ENCODE results near the gene NDUFV3.
A peak's percentile ranks its signal among the peaks of the same experiment; 100 is the strongest.
"Not testable (repeated sequence)": the region's sequence is repeated elsewhere in the genome, so short reads cannot be mapped to it uniquely, and the experiment has no call there.

NDUFV3 gene

DNA sequence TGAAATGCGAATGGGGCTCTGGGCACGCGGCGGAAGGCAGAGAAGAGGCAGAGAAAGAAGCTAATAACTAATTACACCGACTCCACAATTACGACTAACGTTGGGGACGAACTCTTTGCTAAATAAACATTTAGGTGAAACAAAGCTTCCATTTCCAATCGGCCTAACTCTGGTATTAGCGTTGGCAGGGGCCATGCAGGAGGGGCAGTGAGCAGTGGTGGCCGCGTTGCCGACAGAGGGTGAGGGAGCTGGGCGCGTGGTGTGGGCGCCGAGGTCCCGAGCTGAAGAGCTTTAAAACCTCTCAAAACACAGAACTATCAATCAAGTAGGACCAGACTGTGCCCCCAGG is 553 bp upstream of the NDUFV3 start:
- no peak for DNase-seq (ENCODE audit: low read depth in 2 of 2)

GRCh38 chr21:42900446-42900845 is 7.3 kb downstream of the NDUFV3 start:
- no peak for DNase-seq (ENCODE audit: low read depth in 2 of 2)

- DNase-seq (ENCODE audit: low read depth in 2 of 2): no peak
Measured at GRCh38 chr21:42903817-42904216, 10.7 kb downstream of the NDUFV3 start.

DNA sequence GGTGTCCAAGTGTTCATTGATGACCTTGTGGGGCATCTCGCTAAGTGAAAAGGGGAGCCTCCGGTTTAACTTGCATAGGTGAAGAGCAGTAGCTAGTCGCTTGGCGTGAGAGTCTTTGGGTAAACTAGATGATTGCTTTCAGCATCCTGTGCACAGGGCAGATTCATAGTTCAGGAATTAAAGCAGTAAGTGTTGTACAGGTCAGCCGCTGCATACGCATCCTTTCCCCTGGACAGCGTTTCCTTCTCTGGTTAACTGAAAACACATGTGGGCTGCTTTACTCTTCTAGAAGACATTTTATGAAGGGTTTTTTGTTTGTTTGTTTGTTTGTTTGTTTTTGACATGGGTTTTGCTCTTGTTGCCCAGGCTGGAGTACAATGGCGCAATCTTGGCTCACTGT is 12.1 kb downstream of the NDUFV3 start:
- no peak for DNase-seq (ENCODE audit: low read depth in 2 of 2)

DNA sequence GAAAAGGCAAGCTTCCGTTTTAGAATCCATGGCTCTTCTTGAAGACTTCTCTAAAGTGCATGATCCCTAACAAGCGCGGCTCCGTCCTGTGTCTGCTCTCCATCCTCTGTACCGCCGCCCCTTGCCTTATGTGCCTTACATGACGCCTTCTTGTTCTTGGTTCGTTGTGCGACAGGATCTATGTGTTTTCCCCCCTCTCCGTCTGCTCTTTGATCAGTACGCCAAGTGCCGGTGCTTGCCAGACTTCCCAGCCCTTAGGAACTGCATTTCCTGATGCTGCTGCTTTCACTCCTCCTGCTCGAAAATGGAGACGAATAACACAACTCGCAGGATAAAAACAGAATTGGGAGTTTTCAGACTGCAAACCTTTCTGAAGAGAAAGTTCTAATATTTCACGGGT is 13.1 kb downstream of the NDUFV3 start:
- DNase-seq (ENCODE audit: low read depth in 2 of 2): no peak

GRCh38 chr21:42908484-42908883 is 15.4 kb downstream of the NDUFV3 start:
- not testable (repeated sequence) for DNase-seq (ENCODE audit: low read depth in 2 of 2)

- not testable (repeated sequence) for DNase-seq (ENCODE audit: low read depth in 2 of 2)
Measured at GRCh38 chr21:42911920-42912319, 18.8 kb downstream of the NDUFV3 start.

GRCh38 chr21:42913476-42913875 is 20.4 kb downstream of the NDUFV3 start:
- no peak for DNase-seq (ENCODE audit: low read depth in 2 of 2)

DNA sequence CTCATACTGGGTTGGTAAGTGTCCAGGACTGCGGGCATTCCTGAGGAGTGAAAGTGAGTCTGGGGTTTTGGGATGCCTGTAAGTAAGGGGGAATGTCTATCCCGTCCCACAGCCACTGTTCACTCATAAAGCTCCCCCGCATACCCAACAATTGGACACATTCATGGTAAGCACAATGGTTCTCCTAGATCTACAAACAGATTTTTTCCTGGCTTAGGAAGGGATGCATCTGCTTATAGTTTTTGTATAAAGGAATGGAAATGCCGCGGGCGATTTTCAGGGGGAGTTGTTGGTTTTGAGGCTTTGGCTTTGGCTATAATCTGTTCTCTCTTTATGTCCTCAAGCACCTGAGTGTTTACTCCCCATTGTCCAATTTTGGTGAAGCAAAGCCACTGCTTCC is 25.2 kb downstream of the NDUFV3 start:
- no peak for DNase-seq (ENCODE audit: low read depth in 2 of 2)

DNA sequence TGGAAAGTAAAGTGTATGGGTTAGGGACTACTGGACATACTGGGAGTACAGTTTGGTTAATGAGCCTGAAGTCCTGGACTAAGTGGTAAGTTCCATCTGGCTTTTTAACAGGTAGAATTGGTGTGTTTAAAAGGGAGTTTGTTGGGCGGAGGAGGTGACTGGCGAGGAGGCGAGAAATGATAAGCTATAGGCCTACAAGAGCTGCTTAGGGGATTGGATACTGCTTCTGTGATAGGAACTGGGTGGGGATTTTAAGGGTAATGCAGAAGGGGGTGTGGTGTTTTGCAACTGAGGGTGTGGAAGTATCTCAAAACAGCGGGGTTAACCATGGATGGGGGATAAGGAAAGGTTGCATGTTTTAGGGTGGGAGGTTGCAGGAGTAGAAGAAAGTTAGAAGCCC is 28.8 kb downstream of the NDUFV3 start:
- no peak for DNase-seq (ENCODE audit: low read depth in 2 of 2)

DNA sequence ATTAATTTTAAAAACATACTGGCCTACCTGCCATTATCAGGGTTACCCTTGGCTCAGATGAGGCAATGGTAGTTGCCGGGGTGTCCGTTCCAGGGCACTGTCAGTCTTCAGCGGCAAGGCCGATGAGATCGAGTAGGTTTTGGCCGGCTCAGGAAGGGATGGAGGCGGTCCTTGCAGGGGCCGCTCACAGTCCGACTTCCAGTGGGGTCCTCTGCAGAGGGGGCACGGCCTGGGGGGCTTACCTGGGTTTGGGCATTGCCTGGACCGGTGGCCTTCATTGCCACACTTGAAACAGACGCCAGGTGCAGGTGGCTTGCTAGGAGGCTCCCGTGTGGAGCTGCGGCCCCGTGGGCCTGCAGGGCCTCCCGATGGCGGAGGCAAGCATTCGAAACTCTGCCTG is 29.8 kb downstream of the NDUFV3 start:
- DNase-seq (ENCODE audit: low read depth in 2 of 2): no peak

GRCh38 chr21:42923553-42924432 is 30.7 kb downstream of the NDUFV3 start:
- peak; percentile 32 to 39 for DNase-seq (ENCODE audit: low read depth in 2 of 2)

DNA sequence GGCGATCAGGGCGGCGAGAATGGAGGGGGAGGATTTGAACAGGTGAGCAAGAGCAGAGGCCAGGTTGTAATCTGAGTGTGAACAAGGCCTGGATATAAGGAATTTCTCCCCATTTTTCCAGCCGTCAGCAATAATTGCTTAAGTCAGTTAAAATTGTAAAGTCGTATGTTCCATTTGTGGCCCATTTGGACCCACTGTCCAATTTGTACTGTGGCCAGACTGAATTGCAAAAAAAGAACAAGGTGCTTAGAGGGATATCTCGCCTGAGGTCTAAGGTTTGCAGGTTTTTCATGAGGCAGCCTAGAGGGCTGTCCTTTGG is 31.3 kb downstream of the NDUFV3 start:
- no peak for DNase-seq (ENCODE audit: low read depth in 2 of 2)

GRCh38 chr21:42925114-42925926 is 32.2 kb downstream of the NDUFV3 start, which contains the start of gene ERVH48-1:
TSS of gene ERVH48-1 (minus strand) at chr21:42925630. CDS start at chr21:42919006, 6,624 bp downstream.
- DNase-seq (ENCODE audit: low read depth in 2 of 2): no peak

GRCh38 chr21:42927474-42928200 is 34.5 kb downstream of the NDUFV3 start:
- DNase-seq (ENCODE audit: low read depth in 2 of 2): not testable (repeated sequence)

DNA sequence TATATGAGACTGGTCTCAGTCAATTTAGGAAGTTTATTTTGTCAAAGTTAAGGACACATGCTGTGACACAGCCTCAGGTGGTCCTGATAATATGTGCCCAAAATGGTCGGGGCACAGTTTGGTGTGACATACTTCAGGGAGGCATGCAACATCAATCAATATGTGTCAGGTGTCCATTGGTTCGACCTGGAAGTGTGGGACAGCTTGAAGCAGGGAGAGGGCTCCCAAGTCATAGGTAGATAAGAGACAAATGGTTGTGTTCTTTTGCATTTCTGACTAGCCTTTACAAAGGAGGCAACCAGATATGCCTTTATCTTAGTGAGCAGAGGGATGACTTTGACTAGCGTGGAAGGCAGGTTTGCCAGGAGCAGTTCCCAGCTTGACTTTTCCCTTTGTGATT is 36.9 kb downstream of the NDUFV3 start:
- DNase-seq (ENCODE audit: low read depth in 2 of 2): no peak

GRCh38 chr21:42931560-42932235 is 38.6 kb downstream of the NDUFV3 start:
- DNase-seq (ENCODE audit: low read depth in 2 of 2): no peak

DNA sequence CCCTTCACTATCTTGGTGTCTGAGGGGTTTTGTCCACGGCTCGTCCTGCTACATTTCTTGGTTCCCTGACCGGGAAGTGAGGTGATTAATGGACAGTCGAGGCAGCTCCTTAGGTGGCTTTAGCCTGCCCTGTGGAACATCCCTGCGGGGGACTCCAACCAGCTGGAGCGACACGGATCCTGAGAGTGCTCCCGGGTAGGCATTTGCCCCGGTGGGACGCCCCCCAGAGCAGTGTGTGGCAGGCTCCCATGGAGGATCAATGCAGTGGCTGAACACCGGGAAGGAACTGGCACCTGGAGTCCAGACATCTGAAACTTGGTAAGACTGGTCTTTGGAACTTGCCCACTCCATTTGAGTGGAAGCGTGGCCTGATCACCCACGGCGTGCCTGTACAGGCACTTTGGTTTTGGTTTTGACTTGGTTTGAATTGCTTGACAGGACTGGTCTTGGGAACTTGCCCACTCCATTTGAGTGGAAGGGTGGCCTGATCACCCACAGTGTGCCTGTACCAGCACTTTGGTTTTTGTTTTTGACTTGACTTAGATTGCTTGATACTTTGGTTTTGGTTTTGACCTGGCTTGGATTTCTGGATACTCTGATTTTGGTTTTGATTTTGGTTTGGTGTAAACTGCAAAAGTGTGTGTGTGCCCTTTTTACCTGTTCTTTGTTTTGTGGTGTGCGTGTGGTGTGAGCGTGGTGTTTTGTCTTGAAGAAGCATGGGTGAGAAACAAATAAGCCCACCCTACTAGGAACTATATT is 39.4 kb downstream of the NDUFV3 start:
- not testable (repeated sequence) for DNase-seq (ENCODE audit: low read depth in 2 of 2)

GRCh38 chr21:42933137-42933970 is 40.2 kb downstream of the NDUFV3 start:
- not testable (repeated sequence) for DNase-seq (ENCODE audit: low read depth in 2 of 2)

- not testable (repeated sequence) for DNase-seq (ENCODE audit: low read depth in 2 of 2)
Measured at GRCh38 chr21:42933973-42934372, 40.9 kb downstream of the NDUFV3 start.
